HG03460 (cell line): Measurements from ENCODE around the gene KLK10.

Experiments
- ATAC-seq: cut with Tn5 transposase; IDR thresholded peaks from one replicate; pipeline ENCODE4 v1.9.1; 2021; ENCODE audit not compliant: unreplicated experiment

KLK10 gene, protein sequence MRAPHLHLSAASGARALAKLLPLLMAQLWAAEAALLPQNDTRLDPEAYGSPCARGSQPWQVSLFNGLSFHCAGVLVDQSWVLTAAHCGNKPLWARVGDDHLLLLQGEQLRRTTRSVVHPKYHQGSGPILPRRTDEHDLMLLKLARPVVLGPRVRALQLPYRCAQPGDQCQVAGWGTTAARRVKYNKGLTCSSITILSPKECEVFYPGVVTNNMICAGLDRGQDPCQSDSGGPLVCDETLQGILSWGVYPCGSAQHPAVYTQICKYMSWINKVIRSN

GRCh38 chr19:51019544-51019925 lies at the start of gene KLK10:
TSS of gene KLK10 (minus strand) at chr19:51019709. CDS start at chr19:51019130, 579 bp downstream.
- no peak for ATAC-seq

GRCh38 chr19:51066393-51067186 lies 47.1 kb upstream of the KLK10 start:
- no peak for ATAC-seq

GRCh38 chr19:51065221-51065960 lies 45.9 kb upstream of the KLK10 start:
- no peak for ATAC-seq

- ATAC-seq: no peak
These were observed 45.2 kb upstream of the KLK10 start, which contains the start of gene KLK13 for GRCh38 chr19:51064534-51065220. TSS of gene KLK13 (minus strand) at chr19:51065092. CDS start at chr19:51065067, 25 bp downstream.

DNA sequence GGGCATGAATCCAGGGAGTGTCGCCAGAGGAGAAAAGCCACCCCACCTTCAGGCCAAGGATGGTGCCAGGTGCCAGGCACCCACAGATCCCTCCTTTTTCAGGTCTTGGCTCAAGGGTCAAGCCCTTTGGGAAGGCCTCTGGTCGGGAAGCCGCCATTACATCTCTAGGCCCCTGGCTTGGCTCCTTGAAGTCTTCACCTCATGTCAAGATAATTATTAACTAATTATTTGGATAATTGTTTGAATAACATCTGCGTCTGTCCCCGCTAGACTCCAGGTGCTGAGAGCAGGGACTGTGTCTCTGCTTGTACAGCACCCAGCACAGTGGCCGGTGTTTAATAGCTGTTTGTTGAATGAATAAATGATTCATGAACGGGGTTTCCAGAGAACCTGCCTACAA lies 44.2 kb upstream of the KLK10 start:
- no peak for ATAC-seq

DNA sequence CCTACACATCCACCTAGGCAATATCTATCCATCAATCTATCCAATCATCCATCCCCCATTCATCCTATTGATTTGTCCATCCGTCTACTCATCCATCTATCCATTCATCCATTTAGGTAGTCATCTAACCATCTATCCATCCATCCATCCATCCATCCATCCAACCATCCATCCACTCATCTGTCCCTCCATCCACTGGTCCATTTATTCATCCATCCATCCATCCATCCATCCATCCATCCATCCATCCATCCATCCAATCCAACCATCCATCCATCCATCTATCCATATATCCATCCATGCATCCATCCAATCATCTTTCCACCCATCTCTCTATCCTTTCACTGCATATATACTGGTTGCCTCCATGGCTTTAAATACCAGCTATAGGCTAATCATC lies 41.5 kb upstream of the KLK10 start:
- no peak for ATAC-seq

DNA sequence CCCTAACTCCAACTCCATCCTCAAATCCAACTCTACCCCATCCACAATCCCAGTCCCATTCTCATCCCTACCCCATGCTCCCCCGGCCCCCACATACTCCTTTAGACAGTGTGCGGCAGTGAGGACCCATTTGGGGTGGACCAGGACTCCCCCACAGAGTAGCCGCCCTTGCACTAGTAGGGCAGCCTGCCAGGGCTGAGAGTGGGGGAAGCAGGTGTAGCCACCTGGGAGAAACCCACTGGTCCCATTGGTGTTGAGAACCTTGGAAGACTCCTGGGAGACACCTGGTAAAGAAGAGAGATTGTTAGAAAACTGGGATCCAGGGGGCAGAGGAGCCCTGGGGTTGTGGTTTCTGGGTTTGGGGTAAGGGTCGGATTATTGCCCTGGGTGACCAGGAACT lies 40.8 kb upstream of the KLK10 start:
- no peak for ATAC-seq

DNA sequence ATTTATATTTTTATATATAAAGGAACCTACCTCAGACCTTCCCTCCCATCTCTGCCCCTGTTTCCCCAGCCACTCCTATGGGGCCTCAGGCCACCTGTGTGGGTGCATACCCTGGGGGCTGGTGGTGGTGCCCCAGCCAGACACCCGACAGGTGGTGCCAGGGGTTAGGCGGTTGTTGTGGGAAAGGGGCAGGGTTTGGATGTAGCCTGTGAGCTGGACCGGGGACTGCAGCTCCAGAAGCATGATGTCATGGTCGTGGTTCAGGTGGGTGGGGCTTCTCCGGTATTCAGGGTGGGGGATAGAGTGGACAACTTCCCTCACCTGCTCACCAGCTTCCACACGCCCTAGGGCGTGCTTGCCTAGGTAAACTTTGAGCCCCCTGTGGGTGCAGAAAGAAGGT lies 40.2 kb upstream of the KLK10 start:
- ATAC-seq: no peak

DNA sequence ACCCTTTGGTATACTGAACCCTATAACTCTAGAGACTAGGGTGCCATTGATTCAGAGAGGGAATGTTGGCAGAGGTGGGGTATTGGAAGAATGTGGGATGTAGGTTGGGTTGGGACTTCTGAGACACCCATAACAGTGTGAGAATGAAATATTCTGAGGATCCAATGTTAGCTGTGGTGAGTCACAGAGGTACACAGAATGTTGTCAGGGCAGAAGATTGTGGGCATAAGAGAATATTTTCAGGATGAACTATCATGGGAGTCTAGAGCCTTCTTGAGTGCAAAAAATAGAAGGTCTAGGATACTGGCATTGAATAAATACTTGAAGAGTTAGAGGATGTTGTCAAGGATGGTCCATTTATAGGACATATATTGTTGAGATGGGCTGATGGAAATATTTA lies 36.4 kb upstream of the KLK10 start:
- no peak for ATAC-seq

- no peak for ATAC-seq
These were observed 27.5 kb upstream of the KLK10 start for GRCh38 chr19:51047031-51047335.

DNA sequence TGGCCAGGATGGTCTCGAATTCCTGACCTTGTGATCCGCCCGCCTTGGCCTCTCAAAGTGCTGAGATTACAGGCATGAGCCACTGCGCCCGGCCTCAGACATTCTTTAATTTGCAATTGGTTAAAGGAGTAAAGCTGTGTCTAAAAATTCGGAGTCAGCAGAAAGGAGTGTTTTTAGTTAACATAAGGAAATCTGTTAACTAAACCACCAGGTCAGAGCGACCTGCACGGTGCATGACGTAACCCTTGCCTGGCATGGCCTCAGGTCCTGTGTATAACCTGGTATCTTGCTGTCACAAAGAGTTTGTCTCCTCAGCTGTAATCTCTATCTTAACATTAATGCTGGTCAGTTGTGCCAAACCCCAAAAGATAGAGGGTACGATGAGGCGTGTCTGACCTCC lies 24.8 kb upstream of the KLK10 start:
- no peak for ATAC-seq

- no peak for ATAC-seq
These were observed 24.0 kb upstream of the KLK10 start for GRCh38 chr19:51043497-51043896.

DNA sequence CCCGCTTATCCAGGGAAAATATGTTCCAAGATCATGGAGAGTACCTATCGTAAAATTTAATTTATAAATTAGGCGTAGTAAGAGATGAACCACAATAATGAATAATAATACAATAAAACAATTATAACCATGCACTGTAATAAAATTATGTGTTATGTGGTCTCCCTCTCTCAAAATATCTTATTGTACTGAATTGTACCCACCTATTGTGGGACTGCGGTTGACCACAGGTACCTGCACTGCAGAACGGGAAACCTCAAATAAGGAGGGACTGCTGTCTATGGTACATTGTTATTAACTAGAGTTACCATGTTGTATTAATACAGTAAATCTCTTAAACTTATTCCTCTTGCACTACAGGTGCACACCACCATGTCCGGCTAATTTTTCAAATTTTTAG lies 20.6 kb upstream of the KLK10 start:
- no peak for ATAC-seq

- no peak for ATAC-seq
These were observed 17.0 kb upstream of the KLK10 start for GRCh38 chr19:51036519-51036918.

- no peak for ATAC-seq
These were observed 15.2 kb upstream of the KLK10 start, which contains the start of gene KLK12 for GRCh38 chr19:51034704-51035103. TSS of gene KLK12 (minus strand) at chr19:51035002. CDS start at chr19:51034621, 381 bp downstream.

DNA sequence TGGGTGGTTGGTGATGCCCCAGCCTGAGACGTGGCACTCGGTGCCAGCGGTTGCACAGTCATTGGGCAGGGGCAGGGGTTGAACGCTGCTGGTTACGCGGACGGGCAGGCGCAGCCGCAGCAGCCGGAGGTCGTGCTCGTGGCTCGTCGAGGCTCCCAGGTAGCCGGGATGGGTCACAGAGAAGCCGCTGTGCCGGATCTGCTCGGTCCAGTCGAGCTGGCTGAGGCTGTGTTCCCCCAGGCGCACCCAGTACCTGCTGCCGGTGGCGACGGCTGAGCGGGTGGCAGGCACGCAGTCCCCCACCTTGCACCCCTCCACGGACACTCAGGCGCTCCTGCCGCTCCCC lies 12.3 kb upstream of the KLK10 start:
- ATAC-seq: no peak

DNA sequence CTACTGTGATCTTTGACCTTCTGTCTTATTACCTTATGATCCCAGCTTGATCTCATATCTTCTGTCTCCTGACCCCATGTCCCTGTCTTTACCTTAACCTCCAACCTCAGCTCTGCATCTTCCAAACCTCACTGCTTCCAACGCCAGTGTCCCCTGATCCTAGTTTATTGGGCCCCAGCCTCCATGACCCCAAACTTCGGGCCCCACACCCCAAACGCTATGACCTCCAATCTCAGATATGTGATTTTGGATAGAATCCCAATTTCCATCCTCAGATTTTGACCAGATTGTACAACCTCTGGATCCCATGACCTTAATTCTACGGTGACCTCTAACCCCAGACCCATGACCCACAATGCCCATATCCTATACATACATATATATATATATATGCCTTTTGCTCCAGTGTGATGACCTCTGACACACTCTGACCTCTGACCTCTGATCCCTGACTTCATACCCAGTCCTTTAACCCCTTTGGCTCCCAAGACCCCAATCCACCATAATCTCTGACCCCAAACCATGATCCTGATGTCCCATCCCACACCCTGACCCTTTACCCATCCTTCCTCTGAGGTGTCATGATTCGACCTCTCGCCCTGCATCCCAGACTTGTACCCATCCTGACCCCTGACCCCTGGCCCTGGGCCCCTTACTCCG lies 11.8 kb upstream of the KLK10 start:
- ATAC-seq: no peak

- no peak for ATAC-seq
These were observed 11.1 kb upstream of the KLK10 start for GRCh38 chr19:51030631-51031030.

DNA sequence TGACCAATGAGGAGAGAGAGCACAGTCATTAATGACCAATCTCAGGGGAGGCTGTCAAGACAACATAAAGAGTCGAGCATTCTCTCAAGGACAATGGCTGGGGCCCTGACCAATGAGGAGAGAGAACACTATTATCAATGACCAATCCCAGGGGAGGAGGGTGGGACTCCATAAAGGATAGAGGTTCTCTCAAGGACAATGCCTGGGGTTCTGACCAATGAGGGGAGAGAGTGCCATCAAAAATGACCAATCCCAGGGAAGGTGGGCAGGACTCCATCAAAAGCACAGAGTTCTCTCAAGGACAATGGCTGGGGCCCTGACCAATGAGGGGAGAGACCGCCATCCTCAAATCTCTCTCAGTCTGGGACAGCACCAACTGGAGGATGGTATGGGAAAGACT lies 10.2 kb upstream of the KLK10 start:
- ATAC-seq: no peak

DNA sequence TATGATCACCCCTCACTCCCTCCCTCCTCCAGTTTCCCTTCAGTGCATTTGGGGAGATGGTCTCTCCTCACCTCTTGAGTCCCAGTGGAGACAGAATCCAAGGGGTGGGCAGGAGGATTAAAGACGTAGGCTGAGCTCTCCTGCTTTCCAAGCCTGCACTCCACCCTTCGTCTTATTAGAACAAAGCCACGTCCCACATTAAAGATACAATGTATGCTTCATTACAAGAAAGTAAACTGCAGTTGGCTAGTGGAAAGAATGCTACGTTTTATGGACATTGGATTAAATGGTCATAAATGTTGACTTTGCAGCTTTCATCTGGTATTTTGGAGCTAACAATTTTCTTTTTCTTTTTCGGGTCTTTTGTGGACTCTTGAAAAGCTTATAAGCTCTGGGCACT lies 8.4 kb upstream of the KLK10 start:
- no peak for ATAC-seq
